Astrocyte (in vitro differentiated cells and primary cell): ENCODE data around the gene YIPF3. TPM values are rescaled to one million over a fixed set of nuclear protein-coding genes. Genes with fewer than 3 reads are reported as not detected.
A peak's percentile ranks its signal among the peaks of the same experiment; 100 is the strongest.

Source experiments
- DNase-seq: peaks from one replicate; pipeline ENCODE4 v3.0.0-alpha.2; 2010; ENCODE audit warnings: low read depth
- FAIRE-seq: peaks from 2 replicates; lab custom pipeline; 2011; peaks lifted over from hg19 to GRCh38; lab: Jason Lieb, UNC
- H2AFZ ChIP-seq: 2 replicates; pipeline ENCODE4 v1.6.0; 2012; ENCODE audit warnings: low read depth, low read length, inconsistent platforms
- H3K27ac ChIP-seq: 2 replicates; pipeline ENCODE4 v1.5.1; 2011; ENCODE audit warnings: low read depth, low read length, inconsistent platforms
- H3K27me3 ChIP-seq: 2 replicates; pipeline ENCODE4 v1.6.0; 2011; ENCODE audit warnings: low read length, inconsistent platforms; ENCODE audit not compliant: insufficient read depth
- H3K36me3 ChIP-seq: 2 replicates; pipeline ENCODE4 v1.5.1; 2011; ENCODE audit warnings: low read length, inconsistent platforms; ENCODE audit not compliant: insufficient read depth
- H3K4me1 ChIP-seq: 2 replicates; pipeline ENCODE4 v1.5.1; 2011; ENCODE audit warnings: low read length, inconsistent platforms; ENCODE audit not compliant: insufficient read depth
- H3K4me2 ChIP-seq: 2 replicates; pipeline ENCODE4 v1.6.0; 2012; ENCODE audit warnings: low read length, inconsistent platforms
- H3K4me3 ChIP-seq: 2 replicates; pipeline ENCODE4 v1.5.1; 2011; ENCODE audit warnings: low read depth, mild to moderate bottlenecking, low read length, inconsistent platforms; ENCODE audit not compliant: insufficient read depth
- H3K79me2 ChIP-seq: 2 replicates; pipeline ENCODE4 v1.6.0; 2012; ENCODE audit warnings: mild to moderate bottlenecking, low read length, inconsistent platforms; ENCODE audit not compliant: insufficient read depth
- H3K9ac ChIP-seq: 2 replicates; pipeline ENCODE4 v1.6.0; 2012; ENCODE audit warnings: mild to moderate bottlenecking, low read length, inconsistent platforms
- H3K9me3 ChIP-seq: 2 replicates; pipeline ENCODE4 v1.5.1; 2012; ENCODE audit warnings: low read depth, mild to moderate bottlenecking, low read length, inconsistent platforms; ENCODE audit not compliant: insufficient read depth
- H4K20me1 ChIP-seq: 2 replicates; pipeline ENCODE4 v1.6.0; 2012; ENCODE audit warnings: low read length, inconsistent platforms; ENCODE audit not compliant: insufficient read depth
- H3K27ac Mint-ChIP-seq: one replicate; pipeline ENCODE4 v1.8.0; 2021; ENCODE audit warnings: mild to moderate bottlenecking, mixed read lengths; ENCODE audit not compliant: unreplicated experiment
- H3K27me3 Mint-ChIP-seq: one replicate; pipeline ENCODE4 v1.8.0; 2021; ENCODE audit warnings: low read depth, mixed read lengths; ENCODE audit not compliant: unreplicated experiment
- H3K36me3 Mint-ChIP-seq: one replicate; pipeline ENCODE4 v1.8.0; 2021; ENCODE audit warnings: low read depth, mixed read lengths; ENCODE audit not compliant: unreplicated experiment
- H3K4me1 Mint-ChIP-seq: one replicate; pipeline ENCODE4 v1.8.0; 2021; ENCODE audit warnings: low read depth, mixed read lengths; ENCODE audit not compliant: unreplicated experiment
- H3K4me3 Mint-ChIP-seq: one replicate; pipeline ENCODE4 v1.8.0; 2021; ENCODE audit warnings: mild to moderate bottlenecking, moderate library complexity, mixed read lengths; ENCODE audit not compliant: unreplicated experiment
- H3K9me3 Mint-ChIP-seq: one replicate; pipeline ENCODE4 v1.8.0; 2021; ENCODE audit warnings: mild to moderate bottlenecking, mixed read lengths; ENCODE audit not compliant: unreplicated experiment
- EZH2 ChIP-seq: IDR thresholded peaks from 2 replicates; pipeline ENCODE4 v1.6.1; 2012; ENCODE audit warnings: mild to moderate bottlenecking, low read length, inconsistent platforms; ENCODE audit not compliant: insufficient read depth
- total RNA-seq: library from RNA; stranded (reverse); gene quantifications from 2 replicates; pipeline ENCODE4 v1.2.1, GENCODE V29; 2021
- TF ChIP-seq, protein P1 (sequence below): IDR thresholded peaks from 2 replicates; pipeline ENCODE4 v1.5.1; 2011; ENCODE audit warnings: low read depth, mild to moderate bottlenecking, inconsistent platforms, low read length, moderate library complexity; ENCODE audit not compliant: insufficient read depth

Gene YIPF3
- total RNA-seq, 1 donor from 2014 or later = 132 TPM

GRCh38 chr6:43497689-43498088 lies 19.0 kb downstream of the YIPF3 start:
- no peak overlapping the region for H3K9ac ChIP-seq
- H3K27ac ChIP-seq = no peak overlapping the region
- no peak for TF ChIP-seq EZH2
- TF ChIP-seq, protein P1, sequence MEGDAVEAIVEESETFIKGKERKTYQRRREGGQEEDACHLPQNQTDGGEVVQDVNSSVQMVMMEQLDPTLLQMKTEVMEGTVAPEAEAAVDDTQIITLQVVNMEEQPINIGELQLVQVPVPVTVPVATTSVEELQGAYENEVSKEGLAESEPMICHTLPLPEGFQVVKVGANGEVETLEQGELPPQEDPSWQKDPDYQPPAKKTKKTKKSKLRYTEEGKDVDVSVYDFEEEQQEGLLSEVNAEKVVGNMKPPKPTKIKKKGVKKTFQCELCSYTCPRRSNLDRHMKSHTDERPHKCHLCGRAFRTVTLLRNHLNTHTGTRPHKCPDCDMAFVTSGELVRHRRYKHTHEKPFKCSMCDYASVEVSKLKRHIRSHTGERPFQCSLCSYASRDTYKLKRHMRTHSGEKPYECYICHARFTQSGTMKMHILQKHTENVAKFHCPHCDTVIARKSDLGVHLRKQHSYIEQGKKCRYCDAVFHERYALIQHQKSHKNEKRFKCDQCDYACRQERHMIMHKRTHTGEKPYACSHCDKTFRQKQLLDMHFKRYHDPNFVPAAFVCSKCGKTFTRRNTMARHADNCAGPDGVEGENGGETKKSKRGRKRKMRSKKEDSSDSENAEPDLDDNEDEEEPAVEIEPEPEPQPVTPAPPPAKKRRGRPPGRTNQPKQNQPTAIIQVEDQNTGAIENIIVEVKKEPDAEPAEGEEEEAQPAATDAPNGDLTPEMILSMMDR = no peak
- peaks cover 31% of the 10 kb centered on the region for H3K79me2 ChIP-seq
- no peak overlapping the region for H3K4me3 Mint-ChIP-seq
- H3K4me3 ChIP-seq = no peak overlapping the region
- H4K20me1 ChIP-seq = peaks cover 66% of the 10 kb centered on the region
- DNase-seq (no peak), FAIRE-seq (no peak)
- H3K4me2 ChIP-seq = no peak overlapping the region
- H3K36me3 Mint-ChIP-seq = peaks cover 18% of the 10 kb centered on the region
- H3K9me3 Mint-ChIP-seq = no peaks in the 10 kb centered on the region
- H3K9me3 ChIP-seq = no peaks in the 10 kb centered on the region
- peaks cover 29% of the 10 kb centered on the region for H3K4me1 ChIP-seq
- peaks cover 18% of the 10 kb centered on the region for H3K36me3 ChIP-seq
- H3K4me1 Mint-ChIP-seq = peaks cover 17% of the 10 kb centered on the region
- no peaks in the 10 kb centered on the region for H3K27me3 Mint-ChIP-seq
- H3K27me3 ChIP-seq = no peaks in the 10 kb centered on the region
- no peak overlapping the region for H3K27ac Mint-ChIP-seq
- H2AFZ ChIP-seq = no peak overlapping the region

- peaks cover 19% of the 10 kb centered on the region for H3K4me1 Mint-ChIP-seq
- no peaks in the 10 kb centered on the region for H3K9me3 ChIP-seq
- H3K36me3 Mint-ChIP-seq = peaks cover 14% of the 10 kb centered on the region
- no peak overlapping the region for H3K27ac Mint-ChIP-seq
- H3K27me3 Mint-ChIP-seq = no peaks in the 10 kb centered on the region
- peaks cover 35% of the 10 kb centered on the region for H3K4me1 ChIP-seq
- H3K27me3 ChIP-seq = no peaks in the 10 kb centered on the region
- no peak for TF ChIP-seq EZH2
- TF ChIP-seq, protein P1 = no peak
- H3K36me3 ChIP-seq = peaks cover 14% of the 10 kb centered on the region
- no peak overlapping the region for H2AFZ ChIP-seq
- no peak overlapping the region for H3K4me3 ChIP-seq
- DNase-seq = no peak
- H4K20me1 ChIP-seq = peaks cover 72% of the 10 kb centered on the region
- H3K79me2 ChIP-seq = peaks cover 31% of the 10 kb centered on the region
- peak overlapping the region; percentile 70 for H3K4me2 ChIP-seq
- no peaks in the 10 kb centered on the region for H3K9me3 Mint-ChIP-seq
- H3K27ac ChIP-seq = no peak overlapping the region
- H3K9ac ChIP-seq = peak overlapping the region; percentile 16
- no peak for FAIRE-seq
- H3K4me3 Mint-ChIP-seq = peak overlapping the region; percentile 67
Measured at GRCh38 chr6:43497129-43497396, 19.7 kb downstream of the YIPF3 start.

GRCh38 chr6:43496370-43497128 lies 20.2 kb downstream of the YIPF3 start:
- FAIRE-seq = no peak
- Histone ChIP-seq H3K4me1 (peaks cover 39% of the 10 kb centered on the region), H3K79me2 (peaks cover 34% of the 10 kb centered on the region), H3K27me3 (no peaks in the 10 kb centered on the region), H3K27ac (no peak overlapping the region), H3K9ac (peak overlapping the region; percentile 16), H4K20me1 (peaks cover 77% of the 10 kb centered on the region), H2AFZ (peak overlapping the region; percentile 12), H3K4me2 (peak overlapping the region; percentile 70), H3K36me3 (peaks cover 14% of the 10 kb centered on the region), H3K4me3 (no peak overlapping the region), H3K9me3 (no peaks in the 10 kb centered on the region)
- Mint-ChIP-seq H3K4me3 (no peak overlapping the region), H3K4me1 (peaks cover 19% of the 10 kb centered on the region), H3K9me3 (no peaks in the 10 kb centered on the region), H3K27ac (peak overlapping the region; percentile 70), H3K36me3 (peaks cover 14% of the 10 kb centered on the region), H3K27me3 (no peaks in the 10 kb centered on the region)
- DNase-seq = peak; percentile 52
- no peak for TF ChIP-seq EZH2
- TF ChIP-seq, protein P1 = peak; percentile 29
